NOMO-1 treated with dmso at 0.1 percent for 144 hours (cell line): ENCODE data around the gene PRC1.

Experiments used
- DNase-seq: peaks from one replicate; lab custom pipeline; 2025; ENCODE audit not compliant: unreplicated experiment; lab: John Stamatoyannopoulos, UW

Gene PRC1

GRCh38 chr15:90955624-90956273, 38.6 kb downstream of the PRC1 start:
- peak; percentile 3 for DNase-seq

GRCh38 chr15:90954712-90955623, 39.4 kb downstream of the PRC1 start, which contains the start of gene RCCD1:
TSS of gene RCCD1 (plus strand) at chr15:90954884. CDS start at chr15:90956735, 1,851 bp downstream.
- peak; percentile 95 for DNase-seq

- no peak for DNase-seq
Measured at GRCh38 chr15:90953947-90954711, 40.2 kb downstream of the PRC1 start.

GRCh38 chr15:90952901-90953677, 41.2 kb downstream of the PRC1 start:
- DNase-seq: no peak

- DNase-seq: no peak
Measured at GRCh38 chr15:90950676-90951075, 43.7 kb downstream of the PRC1 start.

- no peak for DNase-seq
Measured at GRCh38 chr15:90949979-90950675, 44.2 kb downstream of the PRC1 start.

GRCh38 chr15:90948506-90948905, 45.8 kb downstream of the PRC1 start:
- DNase-seq: no peak

GRCh38 chr15:90947577-90948357, 46.6 kb downstream of the PRC1 start:
- DNase-seq: no peak

- no peak for DNase-seq
Measured at GRCh38 chr15:90946941-90947576, 47.3 kb downstream of the PRC1 start.

- no peak for DNase-seq
Measured at GRCh38 chr15:90946538-90946937, 47.8 kb downstream of the PRC1 start.

- DNase-seq: no peak
Measured at GRCh38 chr15:90945091-90945490, 49.2 kb downstream of the PRC1 start.

- no peak for DNase-seq
Measured at GRCh38 chr15:90942354-90943120, 51.8 kb downstream of the PRC1 start.

- DNase-seq: no peak
Measured at GRCh38 chr15:90941038-90941437, 53.3 kb downstream of the PRC1 start.

GRCh38 chr15:90939756-90940155, 54.6 kb downstream of the PRC1 start:
- no peak for DNase-seq

- DNase-seq: no peak
Measured at GRCh38 chr15:90938261-90938660, 56.1 kb downstream of the PRC1 start.

GRCh38 chr15:90936823-90937222, 57.5 kb downstream of the PRC1 start:
- DNase-seq: no peak

GRCh38 chr15:90934949-90935751, 59.2 kb downstream of the PRC1 start, which contains the start of gene UNC45A:
TSS of gene UNC45A (plus strand) at chr15:90935285. CDS start at chr15:90935325, 40 bp downstream.
- peak; percentile 76 for DNase-seq
